Adrenal gland (tissue), 12 donors: ENCODE measurements around the gene MRI1. TPM values are rescaled to one million over a fixed set of nuclear protein-coding genes. Genes with fewer than 3 reads are reported as not detected.

Experiments used
- DNase-seq, 7 donors: peaks; one replicate each; pipeline ENCODE4 v3.0.0-alpha.2; 2019 to 2020
- H3K27ac ChIP-seq, 5 donors: fragments of 200-600 bp; sonication (generic) in 4 of 5; 1 replicate in 3 of 5; 2 replicates in 2 of 5; pipeline versions ENCODE4 v1.5.1 to v1.8.0; 2016 to 2020; ENCODE audit warnings: mild to moderate bottlenecking in 1 of 5
- H3K27me3 ChIP-seq: fragments of 200-600 bp; 2 replicates; pipeline ENCODE4 v1.8.0; 2021
- H3K36me3 ChIP-seq, 2 donors: fragments of 200-600 bp; replicated peaks in 1 of 2; 1 replicate in 1 of 2; 2 replicates in 1 of 2; pipeline versions ENCODE4 v1.5.1 to v1.8.0; 2018 to 2022
- H3K4me1 ChIP-seq, 2 donors: fragments of 200-600 bp; replicated peaks in 1 of 2; 1 replicate in 1 of 2; 2 replicates in 1 of 2; pipeline versions ENCODE4 v1.5.1 to v1.8.0; 2018 to 2021
- H3K4me3 ChIP-seq, 4 donors: fragments of 200-600 bp; sonication (generic) in 3 of 4; one replicate each; pipeline ENCODE4 v1.5.1; 2016 to 2018
- H3K9me3 ChIP-seq, 3 donors: fragments of 200-600 bp; sonication (generic) in 1 of 3; replicated peaks in 1 of 3; 1 replicate in 2 of 3; 2 replicates in 1 of 3; pipeline versions ENCODE4 v1.5.1 to v1.8.0; 2016 to 2021
- POLR2A ChIP-seq, 2 donors: fragments of 450-650 bp; IDR thresholded peaks; one replicate each; pipeline ENCODE4 v1.6.1; 2017; ENCODE audit warnings: antibody characterized with exemption in 2 of 2, mild to moderate bottlenecking in 2 of 2, moderate library complexity in 1 of 2
- WGBS, 4 donors: extraction: QIAGEN DNeasy Blood & Tissue Kit in 2 of 4; methylation state at CpG; one replicate each; pipeline versions ENCODE4 v1.1.5 to v1.1.7; 2013 to 2017; 5-methylcytosine and 5-hydroxymethylcytosine counted together
- intact Hi-C, 2 donors: fragments of 100-400 bp; cut with DNase I; formaldehyde crosslinking; loops; one replicate each; pipeline versions ENCODE4 v1.14.1 to v1.15.0; 2022 to 2023
- polyA plus RNA-seq, 3 donors: library from polyadenylated mRNA; stranded (reverse); fragments of 200-250 nt in 2 of 3; fragments of 350-450 nt in 1 of 3; fragmentation: Illumina TruSeq in 1 of 3; extraction: RNeasy Lipid Tissue Mini Kit (QIAGEN cat#74804) in 1 of 3; gene quantifications; one replicate each; pipeline ENCODE4 v1.2.3, GENCODE V29; 2013 to 2014
- total RNA-seq, 9 donors: library from RNA; depleted of rRNA in 4 of 9; stranded (reverse); fragments of >200 nt in 4 of 9; fragments of 120-200 nt in 1 of 9; fragmentation: NEBNext Ultra II Directional in 1 of 9; extraction: Animal tissue kit (Norgen Biotek cat#: 25700) in 1 of 9; gene quantifications; one replicate each; pipeline versions ENCODE4 v1.1.0 to v1.2.4, GENCODE V29; 2013 to 2023
- TF ChIP-seq, protein P1 (sequence below), 6 experiments: fragments of 450-650 bp in 4 of 6; fragments of 200-600 bp in 2 of 6; sonication (generic) in 1 of 6; IDR thresholded peaks; 1 replicate in 5 of 6; 2 replicates in 1 of 6; pipeline versions ENCODE4 v1.5.1 to v1.8.0; 2016 to 2021; ENCODE audit warnings: antibody characterized with exemption in 6 of 6, mild to moderate bottlenecking in 2 of 6, moderate library complexity in 1 of 6
- donor health status: healthy with polysubstance abuse.
- donor health status: Bipolar disorder and iron deficiency.
- donor health status: DM: yes; HTN: yes; CAD: no.
- donor health status: DM: no; HTN: no; CAD: no.
- donor health status: DM: no; HTN: no; CAD: no.
- donor health status: DM: yes; HTN: yes; CAD: no.

MRI1 gene
- total and polyA plus RNA-seq, 12 donors: 11.9 to 69.6 (median 38.1) TPM

DNA sequence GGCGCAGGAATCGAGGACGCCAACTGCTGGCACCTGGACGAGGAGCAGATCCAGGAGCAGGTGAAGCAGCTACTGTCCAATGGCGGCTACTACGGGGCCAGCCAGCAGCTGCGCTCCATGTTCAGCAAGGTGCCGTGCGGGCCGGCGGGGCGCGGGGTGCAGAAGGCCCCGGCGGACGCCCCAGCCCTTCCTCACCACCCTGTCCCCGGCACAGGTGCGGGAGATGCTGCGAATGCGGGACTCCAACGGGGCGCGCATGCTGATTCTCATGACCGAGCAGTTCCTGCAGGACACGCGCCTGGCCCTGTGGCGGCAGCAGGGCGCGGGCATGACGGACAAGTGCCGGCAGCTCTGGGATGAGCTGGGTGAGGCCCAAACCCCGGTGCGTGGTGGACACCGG lies 44.5 kb downstream of the MRI1 start:
- TF ChIP-seq, protein P1, sequence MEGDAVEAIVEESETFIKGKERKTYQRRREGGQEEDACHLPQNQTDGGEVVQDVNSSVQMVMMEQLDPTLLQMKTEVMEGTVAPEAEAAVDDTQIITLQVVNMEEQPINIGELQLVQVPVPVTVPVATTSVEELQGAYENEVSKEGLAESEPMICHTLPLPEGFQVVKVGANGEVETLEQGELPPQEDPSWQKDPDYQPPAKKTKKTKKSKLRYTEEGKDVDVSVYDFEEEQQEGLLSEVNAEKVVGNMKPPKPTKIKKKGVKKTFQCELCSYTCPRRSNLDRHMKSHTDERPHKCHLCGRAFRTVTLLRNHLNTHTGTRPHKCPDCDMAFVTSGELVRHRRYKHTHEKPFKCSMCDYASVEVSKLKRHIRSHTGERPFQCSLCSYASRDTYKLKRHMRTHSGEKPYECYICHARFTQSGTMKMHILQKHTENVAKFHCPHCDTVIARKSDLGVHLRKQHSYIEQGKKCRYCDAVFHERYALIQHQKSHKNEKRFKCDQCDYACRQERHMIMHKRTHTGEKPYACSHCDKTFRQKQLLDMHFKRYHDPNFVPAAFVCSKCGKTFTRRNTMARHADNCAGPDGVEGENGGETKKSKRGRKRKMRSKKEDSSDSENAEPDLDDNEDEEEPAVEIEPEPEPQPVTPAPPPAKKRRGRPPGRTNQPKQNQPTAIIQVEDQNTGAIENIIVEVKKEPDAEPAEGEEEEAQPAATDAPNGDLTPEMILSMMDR (IDR thresholded peaks at IDR 0.05): no peak
- TF ChIP-seq POLR2A (IDR thresholded peaks at IDR 0.05): no peak
- peaks cover 0 to 16% of the 10 kb centered on the region in 2 donors for H3K36me3 ChIP-seq

DNA sequence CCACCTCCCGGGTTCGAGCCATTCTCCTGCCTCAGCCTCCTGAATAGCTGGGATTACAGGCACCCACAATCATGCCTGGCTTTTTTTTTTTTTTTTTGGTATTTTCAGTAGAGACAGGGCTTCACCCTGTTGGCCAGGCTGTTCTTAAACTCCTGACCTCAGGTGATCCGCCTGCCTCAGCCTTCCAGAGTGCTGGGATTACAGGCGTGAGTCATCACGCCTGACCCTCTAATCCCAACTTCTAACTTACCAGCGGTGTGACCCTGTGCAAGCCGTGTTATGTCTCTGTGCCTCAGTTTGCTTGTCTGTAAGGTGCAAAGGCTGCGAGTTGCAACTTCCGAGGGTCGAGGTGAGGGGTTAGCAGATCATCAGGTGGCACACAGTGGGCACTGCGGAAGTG lies 48.2 kb downstream of the MRI1 start:
- H3K4me1 ChIP-seq: no peaks in the 10 kb centered on the region
- H3K36me3 ChIP-seq: peaks cover 0 to 9% of the 10 kb centered on the region in 2 donors
- no peak overlapping the region for H3K27ac ChIP-seq
- H3K9me3 ChIP-seq: no peaks in the 10 kb centered on the region
- no peaks in the 10 kb centered on the region for H3K27me3 ChIP-seq
- 87 to 93% (median 92%) methylated on average over 10 to 11 of the region's 11 CpGs for WGBS, 4 donors
- intact Hi-C loops: no loop called here
- TF ChIP-seq POLR2A (IDR thresholded peaks at IDR 0.05): no peak
- TF ChIP-seq, protein P1 (IDR thresholded peaks at IDR 0.05): no peak
- H3K4me3 ChIP-seq: no peak overlapping the region
- no peak for DNase-seq

More for the DNA sequence above, 44.5 kb downstream of the MRI1 start:
- WGBS, 4 donors: 96 to 98% (median 97%) methylated on average over 21 to 34 of the region's 34 CpGs
- H3K27me3 ChIP-seq: no peaks in the 10 kb centered on the region
- no peak overlapping the region for H3K4me3 ChIP-seq
- no peak for DNase-seq
- no peak overlapping the region for H3K27ac ChIP-seq
- H3K9me3 ChIP-seq: no peaks in the 10 kb centered on the region
- intact Hi-C loops: no loop called here
- H3K4me1 ChIP-seq: no peaks in the 10 kb centered on the region

DNA sequence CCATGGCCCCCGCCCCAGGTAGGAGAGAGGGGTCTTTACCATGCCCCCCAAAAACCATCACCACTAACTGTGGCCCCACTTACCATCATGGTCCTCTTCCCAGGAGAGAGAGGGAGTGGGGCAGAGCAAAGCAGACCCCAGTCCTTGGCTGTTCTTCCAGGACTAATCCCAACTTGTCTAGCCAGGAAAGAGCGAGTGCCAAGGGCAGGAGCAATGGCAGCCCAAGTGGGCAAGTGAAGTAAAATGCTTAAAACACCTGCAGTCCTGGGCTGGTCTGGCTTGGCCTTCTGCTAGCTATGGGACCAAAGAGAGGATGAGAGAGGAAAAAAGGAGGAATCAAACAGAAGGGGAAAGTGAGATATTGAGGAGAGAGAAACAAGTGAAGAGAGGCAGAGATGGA lies 48.8 kb downstream of the MRI1 start:
- 93 to 100% (median 99%) methylated on average over 1 to 2 of the region's 2 CpGs for WGBS, 4 donors
- intact Hi-C loops: no loop called here
- H3K9me3 ChIP-seq: no peaks in the 10 kb centered on the region
- H3K27ac ChIP-seq: no peak overlapping the region
- peaks cover 0 to 6% of the 10 kb centered on the region in 2 donors for H3K36me3 ChIP-seq
- TF ChIP-seq, protein P1 (IDR thresholded peaks at IDR 0.05): no peak
- TF ChIP-seq POLR2A (IDR thresholded peaks at IDR 0.05): no peak
- no peaks in the 10 kb centered on the region for H3K27me3 ChIP-seq
- DNase-seq: no peak
- H3K4me3 ChIP-seq: no peak overlapping the region
- no peaks in the 10 kb centered on the region for H3K4me1 ChIP-seq

DNA sequence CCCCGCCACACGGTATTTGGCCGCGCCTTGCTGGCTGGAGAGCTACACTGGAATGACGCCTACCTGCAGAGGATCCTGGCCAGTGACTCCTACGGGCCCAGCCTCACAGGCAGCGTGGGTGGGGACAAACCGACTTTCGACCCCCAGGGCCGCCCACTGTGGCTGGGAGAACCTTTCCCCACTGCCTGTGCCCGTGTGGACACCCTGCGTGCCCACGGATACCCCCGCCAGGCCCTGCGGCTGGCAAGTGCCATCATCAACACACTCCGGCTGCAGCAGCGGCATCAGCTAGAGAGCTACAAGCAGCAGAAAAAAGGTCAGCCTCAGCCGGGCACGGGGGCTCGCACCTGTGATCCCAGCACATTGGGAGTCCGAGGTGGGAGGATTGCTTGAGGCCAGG lies 50.2 kb downstream of the MRI1 start:
- Histone ChIP-seq H3K27ac (no peak overlapping the region), H3K9me3 (no peaks in the 10 kb centered on the region), H3K4me3 (no peak overlapping the region), H3K36me3 (no peaks in the 10 kb centered on the region), H3K4me1 (no peaks in the 10 kb centered on the region), H3K27me3 (no peaks in the 10 kb centered on the region)
- WGBS, 4 donors: 82 to 95% (median 94%) methylated on average over 11 to 21 of the region's 21 CpGs
- TF ChIP-seq, protein P1 (IDR thresholded peaks at IDR 0.05): no peak
- no peak for TF ChIP-seq POLR2A (IDR thresholded peaks at IDR 0.05)
- DNase-seq: no peak
- intact Hi-C loops: no loop called here
